Type B pancreatic cell (in vitro differentiated cells): ENCODE data around the gene ZFP82. TPM values are rescaled to one million over a fixed set of nuclear protein-coding genes. Genes with fewer than 3 reads are reported as not detected.

Experiments used
- DNase-seq: peaks from one replicate; pipeline ENCODE4 v3.0.0; 2021; ENCODE audit warnings: mixed read lengths; ENCODE audit not compliant: unreplicated experiment; ENCODE audit errors: extremely low spot score
- H3K27ac Mint-ChIP-seq: 2 replicates; pipeline ENCODE4 v1.8.0; 2021; ENCODE audit warnings: mild to moderate bottlenecking, mixed read lengths
- H3K27me3 Mint-ChIP-seq: 2 replicates; pipeline ENCODE4 v1.8.0; 2021; ENCODE audit warnings: mixed read lengths
- H3K36me3 Mint-ChIP-seq: 2 replicates; pipeline ENCODE4 v1.8.0; 2021; ENCODE audit warnings: mixed read lengths
- H3K4me1 Mint-ChIP-seq: one replicate; pipeline ENCODE4 v1.8.0; 2021; ENCODE audit warnings: mixed read lengths; ENCODE audit not compliant: unreplicated experiment
- H3K4me3 Mint-ChIP-seq: 2 replicates; pipeline ENCODE4 v1.8.0; 2021; ENCODE audit warnings: mild to moderate bottlenecking, mixed read lengths
- H3K9me3 Mint-ChIP-seq: 2 replicates; pipeline ENCODE4 v1.8.0; 2021; ENCODE audit warnings: mixed read lengths
- total RNA-seq: library from RNA; stranded (reverse); gene quantifications from 2 replicates; pipeline ENCODE4 v1.2.1, GENCODE V29; 2021; ENCODE audit warnings: low replicate concordance
- TF ChIP-seq, protein P1 (sequence below): fragments of 200-600 bp; sonication (generic); conservative IDR thresholded peaks from 2 replicates; pipeline ENCODE4 v1.5.0; 2021; ENCODE audit warnings: antibody characterized with exemption, mild to moderate bottlenecking

The ZFP82 gene
- total RNA-seq, 1 donor from 2014 or later, result 13.0 TPM

DNA sequence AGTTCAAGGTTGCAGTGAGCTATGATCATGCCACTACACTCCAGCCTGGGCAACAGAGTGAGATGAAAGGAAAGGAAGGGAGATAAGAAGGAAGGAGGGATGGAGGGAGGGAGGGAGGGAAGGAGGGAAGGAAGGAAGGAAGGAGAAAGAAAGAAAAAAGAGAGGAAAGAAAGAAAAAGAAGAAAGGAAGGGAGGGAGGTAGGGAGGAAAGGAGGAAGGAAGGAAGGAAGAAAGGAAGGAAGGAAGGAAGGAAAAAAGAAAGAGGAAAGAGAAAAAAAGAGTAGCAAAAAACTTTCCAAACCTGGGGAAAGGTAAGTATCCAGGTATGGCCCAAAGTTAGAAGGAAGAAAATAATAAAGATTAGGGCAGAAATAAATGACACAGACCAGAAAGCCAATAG, 46.6 kb downstream of the ZFP82 start:
- Mint-ChIP-seq H3K4me1 (peaks cover 2% of the 10 kb centered on the region), H3K27me3 (no peaks in the 10 kb centered on the region), H3K36me3 (peaks cover 23% of the 10 kb centered on the region), H3K9me3 (peaks cover 4% of the 10 kb centered on the region), H3K27ac (no peak overlapping the region), H3K4me3 (no peak overlapping the region)
- DNase-seq, result no peak
- TF ChIP-seq, protein P1, sequence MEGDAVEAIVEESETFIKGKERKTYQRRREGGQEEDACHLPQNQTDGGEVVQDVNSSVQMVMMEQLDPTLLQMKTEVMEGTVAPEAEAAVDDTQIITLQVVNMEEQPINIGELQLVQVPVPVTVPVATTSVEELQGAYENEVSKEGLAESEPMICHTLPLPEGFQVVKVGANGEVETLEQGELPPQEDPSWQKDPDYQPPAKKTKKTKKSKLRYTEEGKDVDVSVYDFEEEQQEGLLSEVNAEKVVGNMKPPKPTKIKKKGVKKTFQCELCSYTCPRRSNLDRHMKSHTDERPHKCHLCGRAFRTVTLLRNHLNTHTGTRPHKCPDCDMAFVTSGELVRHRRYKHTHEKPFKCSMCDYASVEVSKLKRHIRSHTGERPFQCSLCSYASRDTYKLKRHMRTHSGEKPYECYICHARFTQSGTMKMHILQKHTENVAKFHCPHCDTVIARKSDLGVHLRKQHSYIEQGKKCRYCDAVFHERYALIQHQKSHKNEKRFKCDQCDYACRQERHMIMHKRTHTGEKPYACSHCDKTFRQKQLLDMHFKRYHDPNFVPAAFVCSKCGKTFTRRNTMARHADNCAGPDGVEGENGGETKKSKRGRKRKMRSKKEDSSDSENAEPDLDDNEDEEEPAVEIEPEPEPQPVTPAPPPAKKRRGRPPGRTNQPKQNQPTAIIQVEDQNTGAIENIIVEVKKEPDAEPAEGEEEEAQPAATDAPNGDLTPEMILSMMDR, result no peak

DNA sequence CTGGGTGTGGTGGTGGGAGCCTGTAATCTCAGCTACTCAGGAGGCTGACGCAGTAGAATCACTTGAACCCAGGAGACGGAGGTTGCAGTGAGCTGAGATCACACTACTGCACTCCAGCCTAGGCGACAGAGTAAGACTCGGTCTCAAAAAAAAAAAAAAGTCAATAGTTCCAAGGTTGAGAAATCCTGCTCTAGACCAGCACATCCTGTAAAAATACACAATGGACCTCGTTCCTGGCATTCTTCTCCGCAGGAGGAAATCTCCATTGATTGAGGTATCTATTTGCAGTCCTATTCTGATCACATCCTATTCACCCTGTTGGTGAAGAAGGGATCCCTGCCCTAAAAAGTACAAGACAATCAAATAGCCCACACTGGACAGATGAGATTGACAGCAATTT, 54.6 kb downstream of the ZFP82 start:
- Mint-ChIP-seq H3K27me3 (no peaks in the 10 kb centered on the region), H3K27ac (no peak overlapping the region), H3K36me3 (peaks cover 25% of the 10 kb centered on the region), H3K4me1 (no peaks in the 10 kb centered on the region), H3K4me3 (no peak overlapping the region), H3K9me3 (no peaks in the 10 kb centered on the region)
- DNase-seq, result no peak
- TF ChIP-seq, protein P1, result no peak

Other genes starting within 250 kb of the ZFP82 start
- gene ZNF565, start 204.0 kb downstream of the ZFP82 start, total RNA-seq, result 5.6 and 6.8 TPM in 2 replicates
- 92.6 and 110 TPM in 2 replicates for gene ZNF146, start 203.5 kb downstream of the ZFP82 start, total RNA-seq
- 7.6 and 10.9 TPM in 2 replicates for gene ZFP14, start 39.4 kb downstream of the ZFP82 start, total RNA-seq
- gene ZNF566, start 70.9 kb upstream of the ZFP82 start, total RNA-seq, result 14.1 and 22.1 TPM in 2 replicates
- gene ZNF260, start 109.6 kb upstream of the ZFP82 start, total RNA-seq, result 27.8 and 35.7 TPM in 2 replicates
- 19.3 and 23.9 TPM in 2 replicates for gene ZNF529, start 154.6 kb upstream of the ZFP82 start, total RNA-seq
- gene ZNF382, start 186.7 kb upstream of the ZFP82 start, total RNA-seq, result 9.5 and 17.5 TPM in 2 replicates
- gene ZNF461, start 248.2 kb upstream of the ZFP82 start, total RNA-seq, result 9.8 and 11.3 TPM in 2 replicates